OCI-LY3 (cell line): Measurements from ENCODE around the gene SOX5.

Experiments
- CTCF ChIP-seq: fragments of 200-600, 300-600 bp; sonication (generic); IDR thresholded peaks from 2 replicates; pipeline ENCODE4 v1.5.1; 2014; ENCODE audit warnings: antibody characterized with exemption, low read length, low read depth
- EZH2phosphoT487 ChIP-seq: fragments of 200-600 bp; shearing (Covaris generic); IDR thresholded peaks from 2 replicates; pipeline ENCODE4 v1.6.1; 2018; ENCODE audit warnings: antibody characterized with exemption, mixed run types, low read depth

GRCh38 chr12:23767834-23768233 lies 181.6 kb downstream of the SOX5 start:
- TF ChIP-seq CTCF (no peak), EZH2phosphoT487 (no peak)
